HCT116 (cell line): ENCODE results near the gene INMT.

ENCODE experiments used
- CTCF ChIP-seq, 3 experiments: fragments of 200-600 bp in 1 of 3; sonication (generic) in 1 of 3; IDR thresholded peaks in 2 of 3; conservative IDR thresholded peaks in 1 of 3; 2 replicates each; pipeline ENCODE4 v1.5.1; 2012 to 2017; ENCODE audit warnings: low read depth in 2 of 3, low read length in 2 of 3, antibody characterized with exemption in 1 of 3, borderline replicate concordance in 1 of 3, control low read depth in 1 of 3, mild to moderate bottlenecking in 1 of 3, mixed read lengths in 1 of 3, mixed run types in 1 of 3, moderate library complexity in 1 of 3; ENCODE audit not compliant: insufficient read depth in 1 of 3
- ELF1 ChIP-seq: IDR thresholded peaks from 2 replicates; pipeline ENCODE4 v1.6.1; 2012; ENCODE audit warnings: low read depth, borderline replicate concordance
- EZH2phosphoT487 ChIP-seq: fragments of 200-600 bp; IDR thresholded peaks from 2 replicates; pipeline ENCODE4 v1.6.1; 2018; ENCODE audit warnings: antibody characterized with exemption, borderline replicate concordance
- JUND ChIP-seq: IDR thresholded peaks from 2 replicates; pipeline ENCODE4 v1.6.1; 2012
- RAD21 ChIP-seq: IDR thresholded peaks from 2 replicates; pipeline ENCODE4 v1.6.1; 2012; ENCODE audit warnings: low read depth, mild to moderate bottlenecking
- REST ChIP-seq: IDR thresholded peaks from 2 replicates; pipeline ENCODE4 v1.6.1; 2012; ENCODE audit warnings: low read depth
- TF ChIP-seq, protein P1 (sequence below): IDR thresholded peaks from 2 replicates; pipeline ENCODE4 v1.6.1; 2012

DNA sequence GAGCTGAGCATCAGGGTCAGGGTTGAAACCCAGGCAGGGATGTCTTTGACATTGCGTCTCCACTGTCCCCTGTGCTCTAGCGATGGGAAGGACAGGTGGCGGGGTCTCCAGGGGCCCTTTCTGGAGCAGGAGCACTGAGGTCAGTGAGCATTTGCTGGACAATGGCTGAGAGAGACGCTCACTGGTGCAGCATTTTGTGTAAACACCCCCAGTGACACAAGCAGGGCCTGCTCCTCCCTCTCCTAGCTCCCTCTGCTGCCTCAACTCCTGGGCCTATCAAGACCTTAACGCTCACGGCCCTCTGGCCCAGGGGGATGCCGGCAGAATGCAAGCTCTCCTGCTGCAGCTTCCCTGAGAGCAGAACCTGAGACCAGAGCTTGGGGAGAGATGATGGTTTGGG is 17.4 kb upstream of the INMT start:
- TF ChIP-seq ELF1 (no peak), JUND (no peak), CTCF (IDR thresholded peaks at IDR 0.05 in 2 of 3, conservative IDR thresholded peaks at IDR 0.05 in 1 of 3; ENCODE audit: borderline replicate concordance in 1 of 3, insufficient read depth in 1 of 3, low read depth in 2 of 3, low read length in 2 of 3) (no peak), REST (no peak), RAD21 (no peak), EZH2phosphoT487 (no peak)
- TF ChIP-seq, protein P1, sequence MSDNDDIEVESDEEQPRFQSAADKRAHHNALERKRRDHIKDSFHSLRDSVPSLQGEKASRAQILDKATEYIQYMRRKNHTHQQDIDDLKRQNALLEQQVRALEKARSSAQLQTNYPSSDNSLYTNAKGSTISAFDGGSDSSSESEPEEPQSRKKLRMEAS: no peak
